Subcutaneous adipose tissue (tissue), 4 donors: ENCODE results near the gene HLF. TPM values are rescaled to one million over a fixed set of nuclear protein-coding genes. Genes with fewer than 3 reads are reported as not detected.

Source experiments
- CTCF ChIP-seq: fragments of 450-650 bp; IDR thresholded peaks from one replicate; pipeline ENCODE4 v1.5.1; 2016; ENCODE audit warnings: low read depth, mild to moderate bottlenecking, control low read depth, antibody characterized with exemption, moderate library complexity
- total RNA-seq, 4 donors: library from RNA; depleted of rRNA; stranded (reverse); fragments of >200 nt; gene quantifications; one replicate each; pipeline ENCODE4 v1.1.0, GENCODE V29; 2016

HLF gene
- total RNA-seq, 4 donors from 2014 or later, result 8.5 to 23.4 (median 11.5) TPM

DNA sequence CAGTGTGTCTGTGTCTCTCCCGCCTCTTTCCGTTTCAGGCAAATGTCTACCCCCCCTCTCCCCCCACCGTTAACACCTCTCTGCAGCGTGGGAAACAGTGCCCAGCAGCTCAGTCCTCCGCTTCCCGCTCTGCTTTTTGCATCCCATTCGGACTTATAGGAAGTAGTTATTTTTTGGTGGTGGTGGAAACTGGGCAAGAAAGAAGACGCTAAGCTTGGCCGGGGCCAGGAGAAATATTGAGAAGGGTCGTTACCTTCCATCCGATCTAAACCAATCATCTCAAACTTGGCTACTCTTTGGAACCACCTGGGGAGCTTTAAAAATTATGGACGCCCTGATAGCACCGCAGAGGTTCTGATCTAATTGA lies 499 bp upstream of the HLF start:
- TF ChIP-seq CTCF, result no peak

GRCh38 chr17:55265311-55266021 lies 706 bp downstream of the HLF start:
- TF ChIP-seq CTCF, result no peak

- TF ChIP-seq CTCF, result no peak
Observed at GRCh38 chr17:55266051-55266957, 1.5 kb downstream of the HLF start.

GRCh38 chr17:55266958-55267688 lies 2.4 kb downstream of the HLF start:
- TF ChIP-seq CTCF, result no peak

GRCh38 chr17:55267777-55268648 lies 3.3 kb downstream of the HLF start:
- no peak for TF ChIP-seq CTCF

GRCh38 chr17:55268649-55269480 lies 4.1 kb downstream of the HLF start:
- no peak for TF ChIP-seq CTCF
